ENCODE data around the gene C1orf105. TPM values are rescaled to one million over a fixed set of nuclear protein-coding genes. Genes with fewer than 3 reads are reported as not detected.

The C1orf105 gene
- total and polyA plus RNA-seq, 2 of the 8 experiments (the other 6 are each of a cell fraction or from before 2014, with no cell fraction given), result not detected

- TF ChIP-seq, protein P1, sequence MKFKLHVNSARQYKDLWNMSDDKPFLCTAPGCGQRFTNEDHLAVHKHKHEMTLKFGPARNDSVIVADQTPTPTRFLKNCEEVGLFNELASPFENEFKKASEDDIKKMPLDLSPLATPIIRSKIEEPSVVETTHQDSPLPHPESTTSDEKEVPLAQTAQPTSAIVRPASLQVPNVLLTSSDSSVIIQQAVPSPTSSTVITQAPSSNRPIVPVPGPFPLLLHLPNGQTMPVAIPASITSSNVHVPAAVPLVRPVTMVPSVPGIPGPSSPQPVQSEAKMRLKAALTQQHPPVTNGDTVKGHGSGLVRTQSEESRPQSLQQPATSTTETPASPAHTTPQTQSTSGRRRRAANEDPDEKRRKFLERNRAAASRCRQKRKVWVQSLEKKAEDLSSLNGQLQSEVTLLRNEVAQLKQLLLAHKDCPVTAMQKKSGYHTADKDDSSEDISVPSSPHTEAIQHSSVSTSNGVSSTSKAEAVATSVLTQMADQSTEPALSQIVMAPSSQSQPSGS (IDR thresholded peaks at IDR 0.05; ENCODE audit: low read length), result no peak
- TF ChIP-seq ASH2L (IDR thresholded peaks at IDR 0.05; ENCODE audit: low read length) (no peak), YY1 (IDR thresholded peaks at IDR 0.05; ENCODE audit: low read depth, low read length) (no peak), ZNF274 (IDR thresholded peaks at IDR 0.05; ENCODE audit: borderline replicate concordance, extremely low read depth, low read length) (no peak)
Observed at GRCh38 chr1:172404121-172404520, 16.4 kb upstream of the C1orf105 start (continued).
